ENCODE measurements around the gene WWC2.
A peak's percentile ranks its signal among the peaks of the same experiment; 100 is the strongest.
"Not testable (repeated sequence)": the region's sequence is repeated elsewhere in the genome, so short reads cannot be mapped to it uniquely, and the experiment has no call there.

WWC2 gene

GRCh38 chr4:183190900-183191527, 92.0 kb downstream of the WWC2 start:
- TF ChIP-seq JUND (IDR thresholded peaks at IDR 0.05; ENCODE audit: low read depth): no peak
- DNase-seq (ENCODE audit: low read depth in 1 of 2, low spot score in 1 of 2): no peak
- in situ Hi-C loops (cut with HindIII; ENCODE audit: low pct_unique_long_range_greater_than_20kb, low sequenced_read_pairs): no loop called here

- no peak for TF ChIP-seq JUND (IDR thresholded peaks at IDR 0.05; ENCODE audit: low read depth)
- DNase-seq (ENCODE audit: low read depth in 1 of 2, low spot score in 1 of 2): no peak
- in situ Hi-C loops (cut with HindIII; ENCODE audit: low pct_unique_long_range_greater_than_20kb, low sequenced_read_pairs): no loop called here
Observed at GRCh38 chr4:183191630-183192029, 92.6 kb downstream of the WWC2 start.

- TF ChIP-seq JUND (IDR thresholded peaks at IDR 0.05; ENCODE audit: low read depth): no peak
- DNase-seq (ENCODE audit: low read depth in 1 of 2, low spot score in 1 of 2): no peak
- in situ Hi-C loops (cut with HindIII; ENCODE audit: low pct_unique_long_range_greater_than_20kb, low sequenced_read_pairs): no loop called here
Observed at GRCh38 chr4:183192571-183192970, 93.5 kb downstream of the WWC2 start.

- in situ Hi-C loops (cut with HindIII; ENCODE audit: low pct_unique_long_range_greater_than_20kb, low sequenced_read_pairs); DNase-seq (ENCODE audit: low read depth in 1 of 2, low spot score in 1 of 2): not testable (repeated sequence)
Observed at GRCh38 chr4:183193730-183194338, 94.8 kb downstream of the WWC2 start.

GRCh38 chr4:183195534-183195933, 96.5 kb downstream of the WWC2 start:
- in situ Hi-C loops (cut with HindIII; ENCODE audit: low pct_unique_long_range_greater_than_20kb, low sequenced_read_pairs): no loop called here
- no peak for DNase-seq (ENCODE audit: low read depth in 1 of 2, low spot score in 1 of 2)

GRCh38 chr4:183197140-183197539, 98.1 kb downstream of the WWC2 start:
- in situ Hi-C loops (cut with HindIII; ENCODE audit: low pct_unique_long_range_greater_than_20kb, low sequenced_read_pairs): no loop called here
- no peak for TF ChIP-seq JUND (IDR thresholded peaks at IDR 0.05; ENCODE audit: low read depth)
- DNase-seq (ENCODE audit: low read depth in 1 of 2, low spot score in 1 of 2): no peak

More at GRCh38 chr4:183195534-183195933, 96.5 kb downstream of the WWC2 start:
- no peak for TF ChIP-seq JUND (IDR thresholded peaks at IDR 0.05; ENCODE audit: low read depth)

- peak in 1 of 2 experiments; percentile 71 for DNase-seq (ENCODE audit: low read depth in 1 of 2, low spot score in 1 of 2)
- TF ChIP-seq JUND (IDR thresholded peaks at IDR 0.05; ENCODE audit: low read depth): no peak
- in situ Hi-C loops (cut with HindIII; ENCODE audit: low pct_unique_long_range_greater_than_20kb, low sequenced_read_pairs): no loop called here
Observed at GRCh38 chr4:183200453-183200852, 101.4 kb downstream of the WWC2 start.

- DNase-seq (ENCODE audit: low read depth in 1 of 2, low spot score in 1 of 2): peak in 1 of 2 experiments; percentile 7
- in situ Hi-C loops (cut with HindIII; ENCODE audit: low pct_unique_long_range_greater_than_20kb, low sequenced_read_pairs): no loop called here
- TF ChIP-seq JUND (IDR thresholded peaks at IDR 0.05; ENCODE audit: low read depth): no peak
Observed at GRCh38 chr4:183201331-183201730, 102.3 kb downstream of the WWC2 start.

GRCh38 chr4:183202523-183202922, 103.5 kb downstream of the WWC2 start:
- DNase-seq (ENCODE audit: low read depth in 1 of 2, low spot score in 1 of 2): no peak
- no peak for TF ChIP-seq JUND (IDR thresholded peaks at IDR 0.05; ENCODE audit: low read depth)
- in situ Hi-C loops (cut with HindIII; ENCODE audit: low pct_unique_long_range_greater_than_20kb, low sequenced_read_pairs): no loop called here

- TF ChIP-seq JUND (IDR thresholded peaks at IDR 0.05; ENCODE audit: low read depth): no peak
- DNase-seq (ENCODE audit: low read depth in 1 of 2, low spot score in 1 of 2): no peak
- in situ Hi-C loops (cut with HindIII; ENCODE audit: low pct_unique_long_range_greater_than_20kb, low sequenced_read_pairs): no loop called here
Observed at GRCh38 chr4:183204793-183205192, 105.7 kb downstream of the WWC2 start.

GRCh38 chr4:183205193-183205592, 106.1 kb downstream of the WWC2 start:
- in situ Hi-C loops (cut with HindIII; ENCODE audit: low pct_unique_long_range_greater_than_20kb, low sequenced_read_pairs): no loop called here

GRCh38 chr4:183205709-183206108, 106.7 kb downstream of the WWC2 start:
- in situ Hi-C loops (cut with HindIII; ENCODE audit: low pct_unique_long_range_greater_than_20kb, low sequenced_read_pairs): no loop called here
- no peak for DNase-seq (ENCODE audit: low read depth in 1 of 2, low spot score in 1 of 2)
- TF ChIP-seq JUND (IDR thresholded peaks at IDR 0.05; ENCODE audit: low read depth): no peak

More at GRCh38 chr4:183205193-183205592, 106.1 kb downstream of the WWC2 start:
- TF ChIP-seq JUND (IDR thresholded peaks at IDR 0.05; ENCODE audit: low read depth): no peak
- DNase-seq (ENCODE audit: low read depth in 1 of 2, low spot score in 1 of 2): no peak

- no peak for DNase-seq (ENCODE audit: low read depth in 1 of 2, low spot score in 1 of 2)
- in situ Hi-C loops (cut with HindIII; ENCODE audit: low pct_unique_long_range_greater_than_20kb, low sequenced_read_pairs): no loop called here
- TF ChIP-seq JUND (IDR thresholded peaks at IDR 0.05; ENCODE audit: low read depth): no peak
Observed at GRCh38 chr4:183211533-183211932, 112.5 kb downstream of the WWC2 start.

- DNase-seq (ENCODE audit: low read depth in 1 of 2, low spot score in 1 of 2): no peak
- no peak for TF ChIP-seq JUND (IDR thresholded peaks at IDR 0.05; ENCODE audit: low read depth)
- in situ Hi-C loops (cut with HindIII; ENCODE audit: low pct_unique_long_range_greater_than_20kb, low sequenced_read_pairs): no loop called here
Observed at GRCh38 chr4:183213996-183214395, 114.9 kb downstream of the WWC2 start.
